T follicular helper cell (primary cell): ENCODE measurements around the gene TPP1.

Experiments
- DNase-seq: peaks from one replicate; pipeline ENCODE4 v3.0.0-alpha.2; 2020; ENCODE audit warnings: low read depth
- total RNA-seq, 2 experiments: gene quantifications; one replicate each; lab custom pipeline; 2026; lab: John Stamatoyannopoulos, UW

Gene TPP1
- total RNA-seq: 10.1 to 40.6 reads per million in 2 experiments

DNA sequence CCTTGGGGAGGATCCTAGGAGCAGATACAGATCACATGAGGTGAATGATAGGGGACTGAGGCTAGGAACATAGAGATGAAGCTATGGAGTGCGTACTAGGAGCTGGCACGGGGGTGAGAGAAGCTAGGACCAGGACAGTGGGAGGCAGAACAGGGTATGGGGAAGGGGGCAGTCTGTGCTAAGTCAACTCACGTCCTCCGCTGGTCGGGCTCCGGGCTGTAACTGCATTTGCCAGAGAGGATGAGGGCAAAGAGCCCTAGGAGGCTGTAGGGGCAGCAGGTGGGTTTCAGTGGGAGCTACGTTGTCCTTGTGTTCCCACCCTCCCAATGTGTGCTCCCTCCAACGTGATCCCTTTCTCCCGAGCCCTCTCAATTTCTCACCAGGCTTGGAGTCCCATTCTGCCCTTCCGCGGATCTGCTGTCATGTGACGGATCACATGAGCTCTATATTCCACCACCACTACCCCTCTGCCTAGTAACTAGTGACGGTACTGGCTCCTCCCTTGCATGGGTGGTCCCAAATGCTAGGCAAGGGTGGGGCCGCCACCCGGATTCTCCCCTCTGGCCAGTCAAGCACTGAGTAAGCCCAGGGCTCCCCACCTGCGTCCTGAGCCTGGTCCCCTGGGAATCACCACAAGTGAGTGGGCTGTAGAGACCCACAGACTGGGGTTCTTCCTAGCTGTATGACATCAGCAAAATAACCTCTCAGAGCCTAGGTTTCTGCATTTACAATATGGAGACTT lies at the start of gene TPP1:
TSS of gene TPP1 (minus strand) at position 419 of the 742 bp plus-strand sequence. CDS start at position 397, 22 bp downstream.
- peak; percentile 86 for DNase-seq

DNA sequence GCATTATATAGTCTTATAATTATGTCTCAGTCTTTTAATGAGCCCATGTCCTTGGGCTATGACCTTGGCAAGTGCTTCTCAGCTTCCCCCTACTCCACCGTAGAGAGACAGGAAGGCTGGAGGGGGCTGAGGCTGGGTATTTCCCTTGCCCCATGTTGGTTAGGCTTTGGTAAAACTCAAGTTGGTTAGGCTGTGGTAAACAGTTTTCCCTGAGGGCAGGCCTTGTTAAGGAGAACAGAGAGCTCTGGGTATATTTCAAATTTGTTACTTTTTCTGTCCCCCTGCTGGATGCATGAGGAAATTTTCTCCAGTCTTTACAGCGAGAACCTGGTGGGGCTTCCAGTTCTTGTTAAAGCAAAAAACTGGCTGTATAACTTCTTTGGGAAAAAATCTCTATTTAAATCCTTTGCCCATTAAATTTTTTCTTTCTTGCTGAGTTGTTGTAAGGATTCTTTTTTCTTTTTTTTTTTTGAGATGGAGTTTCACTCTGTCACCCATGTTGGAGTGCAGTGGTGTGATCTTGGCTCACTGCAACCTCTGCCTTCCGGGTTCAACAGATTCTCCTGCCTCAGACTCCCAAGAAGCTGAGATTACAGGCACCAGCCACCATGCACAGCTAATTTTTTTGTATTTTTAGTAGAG lies 48.6 kb upstream of the TPP1 start:
- no peak for DNase-seq

- DNase-seq: no peak
Measured at GRCh38 chr11:6666302-6667183, 47.3 kb upstream of the TPP1 start.

DNA sequence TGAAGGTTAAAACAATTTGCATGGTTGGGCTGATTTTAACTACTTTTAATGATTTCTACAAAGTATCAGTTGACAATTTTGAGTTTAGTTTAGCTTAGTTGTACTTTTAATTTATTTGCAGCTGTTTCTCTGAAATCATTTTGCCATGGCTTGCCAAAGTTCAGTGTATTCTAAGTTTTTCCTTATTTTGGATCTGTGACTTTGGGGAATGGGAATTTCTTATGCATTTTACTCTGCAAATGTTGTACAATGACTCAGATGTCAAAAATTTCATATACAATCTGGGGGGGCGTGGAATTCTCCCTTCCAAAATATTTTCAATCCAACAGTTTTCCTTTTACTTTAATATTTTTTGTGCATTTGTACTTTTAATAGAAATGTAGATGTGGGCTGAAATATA lies 45.3 kb upstream of the TPP1 start:
- no peak for DNase-seq

DNA sequence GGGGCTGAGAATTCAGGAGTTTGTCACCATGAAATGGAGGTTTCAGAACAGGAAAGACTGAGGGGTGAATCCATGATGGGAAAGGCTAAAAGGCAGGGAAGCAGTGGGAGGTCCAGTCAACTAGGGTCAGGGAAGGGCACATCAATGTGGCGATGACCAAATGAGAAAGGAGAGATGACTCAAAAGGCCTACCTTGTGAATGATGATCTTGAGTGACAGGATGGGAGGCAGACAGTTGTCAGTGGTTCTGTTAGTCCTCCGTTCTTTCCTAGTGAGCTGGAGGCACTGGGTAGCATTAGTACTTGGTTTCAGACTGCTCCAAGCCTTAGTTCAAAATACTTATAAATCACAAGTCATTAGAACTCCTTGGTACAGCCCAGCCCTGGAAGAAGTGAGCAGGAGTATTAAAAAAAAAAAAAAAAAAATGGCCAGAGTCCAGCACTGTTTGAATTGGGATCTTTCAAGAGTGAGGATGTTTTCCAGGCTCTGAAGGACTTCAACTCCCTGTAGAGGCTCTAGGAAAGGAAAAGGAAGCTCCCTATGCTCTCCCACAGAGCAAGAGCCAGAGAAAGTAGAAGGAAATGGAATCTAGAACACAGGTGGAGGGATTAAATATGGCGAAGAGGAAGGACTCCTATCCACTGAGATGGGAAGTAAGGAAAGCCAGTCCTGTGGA lies 44.7 kb upstream of the TPP1 start:
- no peak for DNase-seq

- DNase-seq: no peak
Measured at GRCh38 chr11:6660712-6661111, 41.5 kb upstream of the TPP1 start.

- DNase-seq: no peak
Measured at GRCh38 chr11:6658647-6659046, 39.4 kb upstream of the TPP1 start.

- DNase-seq: no peak
Measured at GRCh38 chr11:6657346-6657745, 38.1 kb upstream of the TPP1 start.

GRCh38 chr11:6656936-6657335 lies 37.7 kb upstream of the TPP1 start:
- DNase-seq: no peak

DNA sequence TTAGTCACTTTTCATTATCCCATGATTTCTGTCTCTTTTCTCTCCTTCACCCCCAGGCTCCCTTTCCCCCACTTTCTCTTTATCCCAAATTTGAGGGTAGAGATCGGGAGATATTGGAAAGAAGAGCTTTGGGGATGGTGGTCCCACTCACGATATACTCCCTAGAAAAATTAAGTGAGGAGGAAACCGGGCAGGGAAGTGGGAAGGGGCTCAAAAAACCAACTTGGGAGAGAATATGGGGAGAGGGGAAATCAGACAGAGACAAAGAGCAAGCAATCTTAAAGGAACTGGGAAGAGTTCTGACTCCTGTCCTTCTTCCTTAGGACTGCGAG lies 37.3 kb upstream of the TPP1 start:
- DNase-seq: no peak

- peak; percentile 19 for DNase-seq
Measured at GRCh38 chr11:6655790-6656583, 36.8 kb upstream of the TPP1 start, which contains the start of gene DCHS1. DCHS1 (minus strand) TSS chr11:6655809; CDS start chr11:6641613, 14,196 bp downstream.

DNA sequence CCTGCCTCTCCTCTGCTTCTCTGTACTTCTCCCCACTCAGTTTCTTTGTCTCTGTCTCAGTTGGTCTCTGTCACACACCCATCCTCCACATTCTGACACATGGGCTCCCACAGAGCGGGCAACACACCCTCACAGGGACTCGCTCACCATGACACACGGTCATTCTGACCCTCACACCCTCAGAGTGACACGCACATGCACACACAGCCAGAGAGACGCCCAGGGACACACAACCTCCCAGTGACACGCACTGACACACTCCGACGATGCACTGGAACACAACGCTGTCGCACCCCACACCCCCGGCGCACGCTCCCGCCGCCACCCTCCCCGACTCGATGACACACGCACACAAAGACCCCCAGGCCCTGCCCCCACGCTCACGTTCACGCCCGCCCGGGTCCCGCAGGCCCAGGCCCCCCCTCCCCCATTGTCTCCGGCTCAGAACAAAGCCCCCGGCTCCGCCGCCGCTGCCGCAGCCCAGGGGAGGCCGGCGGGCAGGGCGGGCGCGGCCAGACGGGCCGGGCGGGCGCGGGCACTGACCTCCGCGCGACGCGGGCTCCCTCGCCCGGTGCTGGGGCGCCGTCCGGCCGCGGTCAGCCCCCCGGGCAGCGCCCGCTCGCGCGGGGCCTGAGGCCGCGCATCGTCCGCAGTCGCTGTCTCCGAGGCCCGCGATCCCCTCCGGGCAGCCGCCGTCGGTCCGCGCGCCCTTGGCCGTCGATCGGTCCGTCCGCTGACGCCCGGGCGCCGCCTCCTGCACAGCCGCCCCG lies 36.0 kb upstream of the TPP1 start:
- DNase-seq: no peak

- DNase-seq: no peak
Measured at GRCh38 chr11:6654281-6655019, 35.2 kb upstream of the TPP1 start.

DNA sequence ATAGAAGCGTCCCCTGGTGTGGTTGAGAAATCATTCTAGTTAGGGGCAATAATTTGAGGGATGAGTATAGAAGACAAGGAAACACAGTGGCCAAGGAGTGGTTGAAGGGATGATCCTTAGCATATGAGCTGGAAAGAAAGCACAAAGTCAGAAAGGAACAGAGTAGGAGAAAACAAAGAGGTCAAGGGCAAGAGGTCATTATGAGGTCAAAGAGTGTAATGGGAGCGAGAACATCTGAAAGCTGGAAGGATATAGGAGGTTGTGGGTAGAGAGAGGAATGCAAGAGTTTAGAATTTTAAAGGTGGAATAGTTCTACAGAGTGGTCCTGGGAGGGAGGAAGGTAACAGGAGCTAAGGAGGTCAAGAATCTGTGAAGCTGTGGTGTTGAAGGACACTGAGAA lies 34.4 kb upstream of the TPP1 start:
- DNase-seq: no peak

GRCh38 chr11:6653097-6653496 lies 33.9 kb upstream of the TPP1 start:
- DNase-seq: no peak

- DNase-seq: no peak
Measured at GRCh38 chr11:6652182-6652581, 33.0 kb upstream of the TPP1 start.

- no peak for DNase-seq
Measured at GRCh38 chr11:6650980-6651379, 31.8 kb upstream of the TPP1 start.

GRCh38 chr11:6650104-6650503 lies 30.9 kb upstream of the TPP1 start:
- no peak for DNase-seq

- no peak for DNase-seq
Measured at GRCh38 chr11:6648501-6648900, 29.3 kb upstream of the TPP1 start.

DNA sequence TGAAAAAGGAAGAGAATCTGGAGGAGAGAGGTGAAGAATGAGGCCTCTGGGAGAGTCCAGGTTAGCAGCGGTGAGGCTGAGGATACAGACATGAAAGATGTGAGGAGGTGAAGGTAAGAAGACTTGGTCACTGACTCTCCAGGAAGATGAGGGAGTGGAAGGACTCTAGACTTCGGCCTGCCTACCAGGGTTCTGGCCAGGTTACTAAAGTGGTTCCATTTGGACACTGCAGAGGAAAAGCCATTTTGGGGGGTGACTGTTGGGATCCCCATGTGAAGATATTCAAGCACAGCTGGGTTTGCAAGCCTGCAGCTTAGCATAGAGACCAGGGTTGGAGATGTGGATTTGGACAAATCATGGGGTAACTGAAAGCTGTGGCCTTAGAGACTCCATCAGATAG lies 28.6 kb upstream of the TPP1 start:
- no peak for DNase-seq
